ENCODE measurements around the gene ARHGEF4.
"Not testable (repeated sequence)": the region's sequence is repeated elsewhere in the genome, so short reads cannot be mapped to it uniquely, and the experiment has no call there.

Gene ARHGEF4

DNA sequence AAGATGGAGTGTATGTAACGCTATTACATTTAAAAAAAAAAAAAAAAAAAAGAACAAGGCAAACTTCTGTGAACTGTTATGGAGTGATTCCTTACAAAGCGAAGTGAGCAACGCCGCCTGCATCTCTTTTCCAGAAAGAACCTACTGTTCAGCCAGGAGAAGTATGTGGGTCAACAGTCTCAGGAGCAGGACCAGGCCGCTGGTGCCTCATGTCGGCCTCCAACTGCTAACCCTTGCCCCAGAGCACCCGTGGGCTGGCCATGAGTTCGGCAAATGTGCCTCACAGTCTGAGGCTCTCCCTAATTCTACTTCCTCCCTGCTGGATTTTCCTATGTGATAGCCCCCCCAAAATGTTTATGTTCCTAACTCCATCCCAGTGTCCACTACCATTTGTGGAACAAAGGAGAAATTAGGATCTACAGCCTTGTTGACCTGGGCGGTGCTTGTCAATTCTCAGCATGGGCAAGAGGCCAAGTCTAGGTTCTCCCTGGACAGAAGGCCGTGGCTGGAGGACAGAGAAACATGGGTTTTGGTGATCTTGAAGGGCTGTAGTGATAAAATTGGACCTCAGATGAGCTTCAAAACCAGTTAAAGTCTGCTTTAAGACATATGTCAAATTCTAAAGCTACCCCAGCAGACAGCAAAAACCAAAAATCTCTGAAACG, 240.6 kb downstream of the ARHGEF4 start:
- DNase-seq (ENCODE audit: low read depth in 4 of 4, low spot score in 1 of 4) = no peak

DNA sequence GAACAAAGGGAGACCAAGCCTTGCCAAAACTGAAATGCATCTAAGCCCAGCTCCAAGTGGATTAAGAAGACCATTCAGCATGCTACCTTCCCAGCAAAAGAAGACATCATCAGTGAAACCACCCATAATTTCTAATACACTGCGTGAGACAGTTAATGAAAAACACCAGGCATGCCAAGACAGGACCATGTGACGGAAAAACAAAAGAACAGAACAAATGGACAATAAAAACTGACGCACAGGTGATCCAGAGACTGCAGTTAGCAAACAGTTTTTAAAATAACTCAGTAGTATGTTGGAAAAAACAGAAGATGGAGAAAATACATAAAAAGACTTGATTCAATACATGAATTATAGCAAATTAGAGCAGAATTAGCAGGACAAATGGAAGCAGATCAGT, 241.3 kb downstream of the ARHGEF4 start:
- no peak for DNase-seq (ENCODE audit: low read depth in 4 of 4, low spot score in 1 of 4)

DNA sequence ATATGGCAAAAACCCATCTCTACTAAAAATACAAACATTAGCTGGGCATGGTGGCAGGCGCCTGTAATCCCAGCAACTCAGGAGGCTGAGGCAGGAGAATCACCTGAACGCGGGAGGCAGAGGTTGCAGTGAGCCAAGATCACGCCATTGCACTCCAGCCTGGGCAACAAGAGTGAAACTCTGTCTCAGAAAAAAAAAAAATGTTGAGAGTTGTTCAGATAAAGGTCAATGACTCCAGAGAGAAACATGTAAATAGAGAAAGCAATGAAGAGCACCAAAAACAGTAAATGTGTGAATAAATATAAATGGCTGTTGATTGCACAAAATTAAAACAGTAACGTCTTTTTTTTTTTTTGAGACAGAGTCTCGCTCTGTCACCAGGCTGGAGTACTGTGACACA, 243.2 kb downstream of the ARHGEF4 start:
- DNase-seq (ENCODE audit: low read depth in 4 of 4, low spot score in 1 of 4) = not testable (repeated sequence)

DNA sequence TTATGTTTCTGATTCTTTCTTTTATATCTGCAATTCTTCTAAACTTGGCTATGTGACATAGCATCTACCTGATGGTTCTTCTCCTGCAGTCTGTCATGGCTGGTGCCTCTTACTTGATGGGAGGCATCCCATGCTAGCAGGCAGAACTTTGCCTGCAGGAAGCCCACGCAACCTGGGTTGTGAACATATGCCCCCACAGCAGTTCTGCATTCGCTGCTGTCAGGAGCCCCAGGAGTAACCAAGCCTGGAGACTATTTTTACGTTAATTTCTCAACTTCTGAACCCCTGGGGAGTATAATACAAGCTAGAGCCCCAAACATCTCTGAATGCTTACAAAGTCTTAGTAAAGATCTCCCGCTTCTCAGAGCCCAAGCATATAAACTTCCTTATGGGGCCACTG, 244.5 kb downstream of the ARHGEF4 start:
- DNase-seq (ENCODE audit: low read depth in 4 of 4, low spot score in 1 of 4) = no peak

DNA sequence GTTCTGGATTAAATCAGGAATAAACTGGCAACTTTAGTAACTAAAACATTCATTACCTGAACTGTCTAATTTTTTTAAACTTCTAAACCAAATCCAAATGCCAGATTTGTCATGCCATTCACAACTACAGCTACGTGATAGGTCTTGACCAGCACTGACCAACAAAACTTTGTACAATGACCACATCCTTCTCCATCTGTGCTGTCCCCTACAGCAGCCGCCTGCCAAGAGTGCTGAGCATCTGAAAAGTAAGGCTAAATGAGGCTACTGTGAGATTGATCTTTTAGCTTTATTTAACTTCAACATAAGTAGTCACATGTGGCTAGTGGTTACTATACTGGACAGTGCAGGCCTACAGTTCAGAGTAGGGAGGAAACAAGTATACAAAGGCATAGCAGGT, 248.9 kb downstream of the ARHGEF4 start:
- DNase-seq (ENCODE audit: low read depth in 4 of 4, low spot score in 1 of 4) = no peak

DNA sequence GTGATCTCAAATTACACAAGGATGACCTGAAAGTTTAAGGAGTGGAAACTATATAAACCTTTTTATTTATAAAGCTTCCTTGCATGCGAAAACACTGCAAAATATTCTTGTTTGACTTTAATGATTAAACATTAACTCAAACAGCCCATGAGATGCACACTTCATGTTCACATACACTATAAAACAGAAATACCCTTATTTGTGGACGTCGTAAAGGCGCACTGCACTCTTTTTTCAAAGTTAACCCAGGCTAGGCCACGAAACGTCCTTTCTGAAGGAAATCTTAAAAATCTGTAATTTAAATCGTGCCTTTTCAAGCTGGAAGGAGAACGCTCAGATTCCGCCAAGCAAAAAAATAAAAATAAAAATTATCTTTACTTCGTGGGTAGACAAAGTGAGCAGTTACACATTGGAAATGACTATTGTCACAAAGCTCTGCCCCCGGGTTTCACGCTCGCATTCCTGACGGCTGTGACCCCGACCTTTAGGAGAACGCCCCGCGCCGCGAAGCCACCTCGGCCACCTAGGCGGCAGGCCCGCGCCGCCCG, 255.8 kb downstream of the ARHGEF4 start:
- no peak for DNase-seq (ENCODE audit: low read depth in 4 of 4, low spot score in 1 of 4)

DNA sequence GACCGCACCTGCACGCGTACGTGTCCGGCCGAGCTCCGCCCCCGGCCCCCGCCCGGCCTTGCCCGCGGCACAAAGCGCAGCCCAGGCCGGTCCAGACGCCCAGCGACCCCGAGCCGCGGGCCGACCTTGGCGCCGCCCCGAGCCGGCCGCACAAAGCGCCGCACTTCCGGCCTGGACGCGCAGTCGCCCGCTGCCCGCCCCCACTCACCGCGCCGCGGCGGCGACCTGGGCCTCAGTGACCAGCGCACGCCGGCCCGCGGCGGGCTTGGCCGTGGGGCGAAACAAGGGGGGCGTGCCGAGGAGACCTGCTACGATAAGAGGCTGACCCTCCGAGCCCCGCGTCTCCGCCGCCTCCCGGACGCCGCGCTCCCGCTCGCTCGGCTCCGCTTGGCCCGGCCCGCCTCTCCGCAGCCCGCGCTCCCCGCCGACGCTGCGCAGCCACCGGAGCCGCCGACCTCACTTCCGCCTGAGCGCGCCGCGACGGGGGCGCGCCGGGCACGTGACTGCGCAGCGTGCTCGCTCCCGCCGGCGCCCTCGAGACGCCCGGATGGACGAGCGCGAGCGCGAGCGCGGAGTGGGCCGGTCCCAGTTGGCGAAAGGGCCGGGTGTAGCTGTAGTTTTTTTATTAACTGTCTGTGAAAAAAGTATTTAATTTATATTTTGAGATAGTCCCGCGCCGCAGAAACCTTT, 256.4 kb downstream of the ARHGEF4 start, which contains the start of gene FAM168B:
FAM168B (minus strand) TSS at position 455 of the 690 bp plus-strand sequence. CDS start 10,814 bp downstream, outside the sequence.
- peak; percentile 59 to 80 (median 76) for DNase-seq (ENCODE audit: low read depth in 4 of 4, low spot score in 1 of 4)

DNA sequence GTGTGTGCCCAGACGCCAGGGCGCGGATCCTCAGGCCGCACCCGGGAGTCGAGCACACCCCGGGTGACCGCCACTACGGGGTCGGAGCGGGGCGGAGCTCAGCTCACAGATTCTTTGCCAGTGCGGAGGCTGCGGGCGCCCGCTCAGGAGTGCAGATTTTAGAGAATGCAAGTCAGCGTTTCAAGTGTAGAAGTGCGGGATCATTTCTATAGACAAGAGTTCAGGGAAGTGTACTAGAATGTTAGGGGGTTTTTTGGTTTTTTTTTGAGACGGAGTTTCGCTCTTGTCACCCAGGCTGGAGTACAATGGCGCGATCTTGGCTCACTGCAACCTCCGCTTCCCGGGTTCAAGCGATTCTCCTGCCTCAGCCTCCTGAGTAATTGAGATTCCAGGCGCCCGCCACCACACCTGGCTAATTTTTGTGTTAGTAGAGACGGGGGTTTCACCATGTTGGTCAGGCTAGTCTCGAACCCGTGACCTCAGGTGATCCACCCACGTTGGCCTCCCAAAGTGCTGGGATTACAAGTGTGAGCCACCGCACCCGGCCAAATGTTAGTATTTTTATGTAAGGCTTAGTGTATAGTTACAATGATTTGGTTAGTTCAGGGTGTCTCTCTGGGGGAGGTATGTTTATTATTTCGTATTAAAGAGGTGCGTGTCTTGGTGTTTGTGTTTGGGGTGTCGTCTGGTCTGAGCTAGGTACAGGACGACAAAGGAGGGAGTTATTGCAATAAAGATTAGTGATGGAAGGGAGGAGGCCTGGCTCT, 257.2 kb downstream of the ARHGEF4 start:
- DNase-seq (ENCODE audit: low read depth in 4 of 4, low spot score in 1 of 4) = peak in 1 of 4 experiments; percentile 8

DNA sequence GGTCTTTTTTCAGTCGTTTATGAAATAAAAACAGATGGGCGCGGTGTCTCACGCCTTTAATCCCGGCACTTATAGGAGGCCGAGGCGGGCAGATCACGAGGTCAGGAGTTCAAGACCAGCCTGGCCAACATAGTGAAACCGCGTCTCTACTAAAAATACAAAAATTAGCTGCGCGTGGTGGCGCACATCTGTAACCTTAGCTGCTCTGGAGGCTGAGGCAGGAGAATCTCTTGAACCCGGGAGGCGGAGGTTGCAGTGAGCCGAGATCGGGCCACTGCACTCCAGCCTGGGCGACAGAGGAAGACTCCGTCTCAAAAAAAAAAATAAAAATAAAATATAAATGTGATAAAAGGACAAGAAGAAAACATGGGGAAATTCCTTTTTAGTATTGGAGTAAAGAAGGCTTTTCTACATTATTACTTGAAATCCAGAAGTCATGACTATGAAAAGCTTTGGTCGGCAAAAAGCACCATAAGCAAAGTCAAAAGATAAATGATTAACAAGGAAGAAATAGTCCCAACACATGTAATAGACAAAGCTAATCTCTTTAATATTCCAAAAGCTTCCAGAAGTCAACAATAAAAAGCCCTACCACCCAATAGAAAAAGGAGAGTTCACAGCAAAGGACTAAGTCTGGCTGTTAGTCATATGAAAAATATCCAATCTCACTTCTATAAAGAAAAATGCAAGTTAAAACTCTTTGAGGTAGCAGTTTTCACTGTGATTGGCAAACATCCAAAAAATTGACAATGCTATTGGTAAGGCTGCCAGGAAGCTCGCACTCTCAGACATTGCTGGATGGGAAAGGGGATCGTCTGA, 258.0 kb downstream of the ARHGEF4 start:
- DNase-seq (ENCODE audit: low read depth in 4 of 4, low spot score in 1 of 4) = no peak

Data from stimulated activated CD4-positive, alpha-beta T cell treated with anti-CD3 and anti-CD28 coated beads, Interleukin-1b, Interleukin-23, amount 100 ng/mL, for 24 hours (primary cell).